MCF 10A (cell line): Measurements from ENCODE around the gene ZBTB7B. TPM values are rescaled to one million over a fixed set of nuclear protein-coding genes. Genes with fewer than 3 reads are reported as not detected.

Experiments used
- BruUV-seq: library from RNA; stranded (reverse); fragments of 400-500 nt; replicated peaks from 2 replicates; lab custom pipeline; 2021; lab: Mats Ljungman, UMichigan
- CTCF ChIA-PET: fragments of 300-600 bp; sonication (Branson Sonifier 250); formaldehyde crosslinking; extraction: SDS; loops from one replicate; lab custom pipeline; 2021; ENCODE audit warnings: antibody characterized with exemption, inconsistent platforms; lab: Yijun Ruan, JAX
- POLR2A ChIA-PET: fragments of 300-600, 350-650 bp; sonication (Branson Sonifier 250); formaldehyde crosslinking; extraction: SDS; loops from one replicate; lab custom pipeline; 2020; ENCODE audit warnings: antibody characterized with exemption, inconsistent platforms; lab: Yijun Ruan, JAX
- DNase-seq: peaks from one replicate; pipeline ENCODE4 v3.0.0-alpha.2; 2018; ENCODE audit not compliant: unreplicated experiment
- H3K27ac Mint-ChIP-seq: one replicate; pipeline ENCODE4 v1.8.0; 2022; ENCODE audit warnings: mild to moderate bottlenecking, low read depth, mixed read lengths; ENCODE audit not compliant: unreplicated experiment
- H3K27me3 Mint-ChIP-seq: one replicate; pipeline ENCODE4 v1.8.0; 2022; ENCODE audit warnings: mixed read lengths; ENCODE audit not compliant: insufficient read depth, unreplicated experiment
- H3K36me3 Mint-ChIP-seq: one replicate; pipeline ENCODE4 v1.8.0; 2022; ENCODE audit warnings: mild to moderate bottlenecking, moderate library complexity, mixed read lengths; ENCODE audit not compliant: insufficient read depth, unreplicated experiment
- H3K4me1 Mint-ChIP-seq: one replicate; pipeline ENCODE4 v1.8.0; 2022; ENCODE audit warnings: mixed read lengths; ENCODE audit not compliant: insufficient read depth, unreplicated experiment
- H3K4me3 Mint-ChIP-seq: one replicate; pipeline ENCODE4 v1.8.0; 2022; ENCODE audit warnings: mild to moderate bottlenecking, moderate library complexity, mixed read lengths; ENCODE audit not compliant: unreplicated experiment
- H3K9me3 Mint-ChIP-seq: one replicate; pipeline ENCODE4 v1.8.0; 2022; ENCODE audit warnings: mixed read lengths; ENCODE audit not compliant: unreplicated experiment
- CTCF ChIP-seq: fragments of 200-600 bp; IDR thresholded peaks from one replicate; pipeline ENCODE4 v1.8.0; 2022; ENCODE audit warnings: antibody characterized with exemption, mild to moderate bottlenecking; ENCODE audit not compliant: unreplicated experiment
- intact Hi-C: fragments of 100-400 bp; cut with micrococcal nuclease; formaldehyde crosslinking; loops from 2 replicates; pipeline ENCODE4 v1.14.1; 2022
- microRNA-seq: library from miRNA; unstranded; fragments of <30 nt; microRNA quantifications from one replicate; pipeline ENCODE4 v1.2.0, GENCODE V29; 2022
- total RNA-seq: library from RNA; stranded (reverse); gene quantifications from 2 replicates; pipeline ENCODE4 v1.2.3, GENCODE V29; 2022

The ZBTB7B gene
- total RNA-seq, 1 experiment from 2014 or later = 175 TPM

- H3K4me1 Mint-ChIP-seq = peaks cover 29% of the 10 kb centered on the region
- BruUV-seq = no TSS peak
- no peaks in the 10 kb centered on the region for H3K9me3 Mint-ChIP-seq
- DNase-seq = no peak
- no peak overlapping the region for H3K4me3 Mint-ChIP-seq
- TF ChIP-seq CTCF = no peak
- H3K27me3 Mint-ChIP-seq = no peaks in the 10 kb centered on the region
- H3K36me3 Mint-ChIP-seq = peaks cover 43% of the 10 kb centered on the region
- no peak overlapping the region for H3K27ac Mint-ChIP-seq
- CTCF ChIA-PET = interaction anchor here (0.7 to 13.1 kb wide), 5 partner anchors 9 to 131 kb away, joined by 3 to 231 read pairs (median 9); no protein-coding TSS in a partner anchor
- POLR2A ChIA-PET = interaction anchor here (1.1 to 7.5 kb wide), 3 partner anchors 10 to 129 kb away, joined by 3 to 76 read pairs (median 41); partner anchors contain the start of genes CKS1B, EFNA3 and SHC1
- intact Hi-C loops = no loop called here
Measured at GRCh38 chr1:155066777-155067176, 64.2 kb downstream of the ZBTB7B start.

Small RNAs within 50 kb of the gene (microRNA-seq; reads per million reads assigned to microRNA genes)
- not detected for gene MIR4258

Other genes starting within 250 kb of the ZBTB7B start
- gene KCNN3, start 132.5 kb upstream of the ZBTB7B start, total RNA-seq = 0.07 TPM in 1 of 2 replicates, not detected in the other
- gene PMVK, start 66.1 kb upstream of the ZBTB7B start, total RNA-seq = 57.7 and 68.9 TPM in 2 replicates
- 11.3 TPM in 2 replicates for gene PBXIP1, start 46.7 kb upstream of the ZBTB7B start, total RNA-seq
- 32.1 and 35.9 TPM in 2 replicates for gene PYGO2, start 41.0 kb upstream of the ZBTB7B start, total RNA-seq
- gene SHC1, start 32.1 kb upstream of the ZBTB7B start, total RNA-seq = 667 and 885 TPM in 2 replicates
- 285 and 289 TPM in 2 replicates for gene CKS1B, start 28.1 kb upstream of the ZBTB7B start, total RNA-seq
- 65.4 and 91.1 TPM in 2 replicates for gene FLAD1, start 19.5 kb upstream of the ZBTB7B start, total RNA-seq
- 0.83 TPM in 1 of 2 replicates, not detected in the other for gene LENEP, start 9.2 kb upstream of the ZBTB7B start, total RNA-seq
- gene DCST2, start 31.0 kb downstream of the ZBTB7B start, total RNA-seq = 0.91 and 1.8 TPM in 2 replicates
- 0.21 and 0.42 TPM in 2 replicates for gene DCST1, start 31.0 kb downstream of the ZBTB7B start, total RNA-seq
- 385 and 456 TPM in 2 replicates for gene ADAM15, start 48.5 kb downstream of the ZBTB7B start, total RNA-seq
- 7.4 and 9.5 TPM in 2 replicates for gene EFNA4, start 60.9 kb downstream of the ZBTB7B start, total RNA-seq
- gene EFNA3, start 76.0 kb downstream of the ZBTB7B start, total RNA-seq = 1.6 and 1.7 TPM in 2 replicates
- gene EFNA1, start 125.1 kb downstream of the ZBTB7B start, total RNA-seq = 38.9 and 42.3 TPM in 2 replicates
- gene SLC50A1, start 133.1 kb downstream of the ZBTB7B start, total RNA-seq = 91.2 and 97.8 TPM in 2 replicates
- 79.7 and 86.4 TPM in 2 replicates for gene DPM3, start 137.7 kb downstream of the ZBTB7B start, total RNA-seq
- gene KRTCAP2, start 170.5 kb downstream of the ZBTB7B start, total RNA-seq = 313 and 383 TPM in 2 replicates
- gene TRIM46, start 171.0 kb downstream of the ZBTB7B start, total RNA-seq = 0.21 and 0.32 TPM in 2 replicates
- 33.0 and 34.4 TPM in 2 replicates for gene THBS3, start 205.1 kb downstream of the ZBTB7B start, total RNA-seq
- gene MTX1, start 205.9 kb downstream of the ZBTB7B start, total RNA-seq = 64.6 and 67.4 TPM in 2 replicates